NCI-H1694 treated with DMSO at 0.1 percent for 48 hours (cell line): ENCODE measurements around the gene PCBP4.

ENCODE experiments used
- DNase-seq: peaks from one replicate; lab custom pipeline; 2025; lab: John Stamatoyannopoulos, UW

Gene PCBP4

GRCh38 chr3:51955175-51955892 is 11.9 kb downstream of the PCBP4 start, which contains the start of gene GPR62:
TSS of gene GPR62 (plus strand) at chr3:51955381. CDS start at chr3:51955653, 272 bp downstream.
- DNase-seq = no peak

- DNase-seq = no peak
Measured at GRCh38 chr3:51954713-51955112, 12.5 kb downstream of the PCBP4 start.

GRCh38 chr3:51954105-51954504 is 13.1 kb downstream of the PCBP4 start:
- DNase-seq = no peak

GRCh38 chr3:51953445-51953844 is 13.8 kb downstream of the PCBP4 start:
- DNase-seq = no peak

GRCh38 chr3:51950899-51951298 is 16.4 kb downstream of the PCBP4 start:
- no peak for DNase-seq

GRCh38 chr3:51949121-51949520 is 18.1 kb downstream of the PCBP4 start:
- no peak for DNase-seq

GRCh38 chr3:51948016-51948580 is 19.2 kb downstream of the PCBP4 start:
- DNase-seq = no peak

GRCh38 chr3:51947215-51947900 is 19.9 kb downstream of the PCBP4 start:
- DNase-seq = no peak

GRCh38 chr3:51946796-51947195 is 20.5 kb downstream of the PCBP4 start:
- no peak for DNase-seq

GRCh38 chr3:51945926-51946705 is 21.1 kb downstream of the PCBP4 start:
- DNase-seq = no peak

GRCh38 chr3:51945031-51945840 is 22.0 kb downstream of the PCBP4 start:
- no peak for DNase-seq

- no peak for DNase-seq
Measured at GRCh38 chr3:51944451-51945021, 22.7 kb downstream of the PCBP4 start.

GRCh38 chr3:51943451-51944391 is 23.5 kb downstream of the PCBP4 start:
- DNase-seq = no peak

GRCh38 chr3:51942603-51943450 is 24.4 kb downstream of the PCBP4 start:
- DNase-seq = no peak

- peak; percentile 88 for DNase-seq
Measured at GRCh38 chr3:51941798-51942602, 25.3 kb downstream of the PCBP4 start, which contains the start of the genes PARP3 and RRP9. TSS of gene PARP3 (plus strand) at chr3:51942363. CDS start at chr3:51943356, 993 bp downstream. TSS of gene RRP9 (minus strand) at chr3:51941904. CDS start at chr3:51941867, 37 bp downstream.

- no peak for DNase-seq
Measured at GRCh38 chr3:51941463-51941797, 25.8 kb downstream of the PCBP4 start.

GRCh38 chr3:51940648-51941462 is 26.4 kb downstream of the PCBP4 start:
- no peak for DNase-seq
